ENCODE results near the gene GRIN2A. TPM values are rescaled to one million over a fixed set of nuclear protein-coding genes. Genes with fewer than 3 reads are reported as not detected.

Gene GRIN2A
- total RNA-seq, 1 experiment from 2014 or later: 4.8 TPM

DNA sequence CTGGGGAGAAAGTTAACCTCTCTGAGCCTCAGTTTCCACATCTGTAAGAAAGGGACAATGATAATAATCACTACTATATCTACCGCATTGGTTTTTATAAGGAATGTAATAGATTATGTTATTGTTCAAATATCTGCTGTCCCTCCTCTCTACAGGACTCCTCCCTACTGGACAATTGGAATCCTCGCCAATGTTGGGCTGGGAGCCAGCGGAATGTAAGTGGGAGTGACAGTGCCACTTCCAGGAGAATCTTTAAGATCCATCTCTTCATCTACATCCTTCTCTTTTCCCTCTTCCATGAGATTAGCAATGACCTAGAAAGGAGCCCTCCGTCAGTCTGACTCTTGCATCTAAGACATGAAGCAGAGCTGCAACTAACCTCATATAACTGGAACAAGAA, 95.1 kb downstream of the GRIN2A start:
- DNase-seq (ENCODE audit: low read depth): no peak

- no peak for DNase-seq (ENCODE audit: low read depth)
Measured at GRCh38 chr16:10086620-10087019, 95.6 kb downstream of the GRIN2A start.

- no peak for DNase-seq (ENCODE audit: low read depth)
Measured at GRCh38 chr16:10085078-10085798, 97.0 kb downstream of the GRIN2A start.

DNA sequence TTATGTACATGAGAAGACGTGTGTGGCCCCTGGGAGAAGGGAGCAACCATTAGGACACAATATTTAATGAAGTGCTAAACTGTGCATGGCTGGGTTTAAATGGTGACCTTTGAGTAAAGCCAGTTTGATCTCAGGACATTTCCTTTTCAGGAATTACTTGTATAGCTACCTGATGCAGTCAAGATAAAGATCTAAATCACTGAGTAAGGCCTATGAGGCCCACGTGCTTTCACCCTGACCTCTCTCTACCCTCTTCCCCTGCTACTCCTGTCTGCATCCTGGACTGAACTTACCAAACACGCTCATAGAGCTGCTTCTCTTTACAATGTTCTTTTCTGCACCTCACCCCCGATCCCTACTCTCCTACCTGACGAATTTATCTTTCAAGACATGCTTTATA, 98.9 kb downstream of the GRIN2A start:
- DNase-seq (ENCODE audit: low read depth): no peak

DNA sequence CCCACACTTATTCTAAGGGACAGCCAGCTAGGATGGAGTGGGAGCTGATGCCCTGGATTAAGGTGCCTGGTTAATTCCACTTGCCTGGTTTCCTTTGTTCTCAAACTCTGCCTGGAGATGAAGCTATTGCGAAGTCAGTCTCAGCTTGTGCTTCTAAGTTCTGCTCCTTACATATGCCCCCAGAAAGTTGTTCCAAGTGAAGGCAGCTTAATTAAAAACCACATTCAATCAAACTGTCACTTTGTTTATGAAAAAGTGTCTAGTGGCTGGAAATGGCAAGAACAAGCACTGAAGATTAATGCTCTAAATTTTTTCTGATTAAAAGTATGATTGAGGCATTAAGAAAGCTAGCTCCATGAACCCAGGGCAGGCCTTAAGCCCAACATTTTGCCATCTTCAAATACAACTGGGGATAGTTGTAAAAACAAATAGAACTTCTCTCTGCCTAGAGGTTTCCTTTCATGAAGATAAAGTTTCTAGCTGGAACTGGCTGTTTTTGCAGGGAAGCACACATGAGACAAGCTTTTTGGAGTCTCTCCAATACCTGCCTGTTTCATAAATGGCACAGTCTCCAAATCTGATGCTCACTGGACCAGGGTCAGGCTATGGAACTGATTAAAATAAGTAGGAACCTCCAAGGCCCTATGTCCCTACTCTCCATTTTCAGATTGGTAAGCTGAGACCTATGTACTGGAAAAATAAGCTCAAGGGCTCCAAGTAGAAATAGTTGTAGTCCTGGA, 100.9 kb downstream of the GRIN2A start:
- DNase-seq (ENCODE audit: low read depth): no peak

- peak; percentile 86 for DNase-seq (ENCODE audit: low read depth)
Measured at GRCh38 chr16:10080051-10080772, 102.0 kb downstream of the GRIN2A start.

DNA sequence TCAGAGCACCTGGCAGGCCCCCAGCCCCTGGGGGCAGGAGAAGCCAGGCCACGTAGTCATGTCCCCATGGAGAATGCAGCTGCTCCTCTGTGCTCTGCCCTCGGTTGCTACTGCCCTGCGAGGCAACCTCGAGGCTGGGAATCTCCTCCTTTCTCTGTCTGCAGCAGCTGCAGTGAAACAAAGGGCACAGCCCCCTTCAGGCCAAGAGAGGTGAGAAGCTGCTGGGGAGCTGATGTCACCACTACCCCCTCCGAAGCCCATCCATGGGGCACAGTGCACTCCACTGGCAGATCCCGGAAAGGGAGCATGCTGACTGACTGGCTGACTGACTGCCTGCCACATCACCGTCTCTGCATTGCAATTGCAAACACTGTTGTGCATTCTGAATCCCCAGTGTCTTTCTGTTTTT, 103.7 kb downstream of the GRIN2A start:
- peak; percentile 85 for DNase-seq (ENCODE audit: low read depth)

DNA sequence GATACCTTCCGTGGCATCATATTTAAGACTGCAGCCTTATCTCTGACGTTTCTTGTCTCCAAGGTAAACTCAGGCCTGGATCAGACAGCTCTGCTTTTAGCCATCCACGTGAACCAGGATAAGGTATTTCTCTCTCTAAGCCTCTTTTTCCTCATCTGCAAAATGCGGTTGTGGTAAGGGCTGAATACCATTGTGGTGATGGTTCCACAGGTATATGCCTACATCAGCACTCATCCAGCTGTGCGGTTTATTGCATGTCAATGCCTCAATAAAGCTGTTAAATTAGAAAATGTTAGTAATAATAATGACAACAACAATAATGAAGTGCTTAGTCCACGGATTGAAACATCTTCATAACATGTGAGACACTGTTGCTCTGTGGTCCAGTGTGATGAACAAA, 104.4 kb downstream of the GRIN2A start:
- no peak for DNase-seq (ENCODE audit: low read depth)

DNA sequence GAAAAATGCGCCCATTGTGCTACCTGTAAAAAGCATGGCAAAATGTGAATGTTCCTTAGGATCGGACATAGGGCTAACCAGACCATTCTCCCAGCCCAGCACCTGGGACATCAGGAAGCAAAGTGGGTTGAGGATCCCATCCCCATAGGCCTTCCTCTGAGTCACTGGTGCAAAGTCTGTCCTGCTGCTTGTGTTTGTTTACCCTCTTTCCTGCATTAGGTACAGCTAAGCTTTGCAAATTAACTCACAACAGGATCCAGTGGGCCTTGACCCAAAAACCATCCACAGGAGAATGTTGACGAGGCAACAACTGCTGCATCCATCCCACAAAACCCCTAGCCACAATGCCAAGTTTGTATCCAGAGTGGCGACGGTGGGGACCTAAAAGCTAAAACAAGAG, 106.2 kb downstream of the GRIN2A start:
- no peak for DNase-seq (ENCODE audit: low read depth)

- no peak for DNase-seq (ENCODE audit: low read depth)
Measured at GRCh38 chr16:10070591-10070990, 111.6 kb downstream of the GRIN2A start.

- DNase-seq (ENCODE audit: low read depth): no peak
Measured at GRCh38 chr16:10069374-10069773, 112.9 kb downstream of the GRIN2A start.

DNA sequence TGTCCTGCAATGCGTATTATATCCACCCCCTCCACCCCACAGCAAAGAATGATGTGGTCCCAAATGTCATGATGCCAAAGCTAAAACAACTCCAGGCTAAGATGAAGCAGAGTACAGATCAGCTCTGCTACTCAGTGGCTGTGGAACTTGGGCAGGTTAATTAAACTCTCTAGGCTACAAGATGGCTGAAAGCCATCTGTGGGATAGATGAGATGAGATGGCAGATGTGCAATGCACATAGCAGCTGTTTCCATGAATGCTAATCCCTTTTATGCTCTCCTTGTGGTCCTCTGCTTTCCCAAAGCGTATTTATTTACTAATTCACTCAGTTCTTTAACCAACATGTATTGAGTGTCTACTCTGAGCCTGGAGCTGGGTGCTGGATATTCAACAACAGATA, 114.4 kb downstream of the GRIN2A start:
- no peak for DNase-seq (ENCODE audit: low read depth)

- no peak for DNase-seq (ENCODE audit: low read depth)
Measured at GRCh38 chr16:10067406-10067805, 114.8 kb downstream of the GRIN2A start.

DNA sequence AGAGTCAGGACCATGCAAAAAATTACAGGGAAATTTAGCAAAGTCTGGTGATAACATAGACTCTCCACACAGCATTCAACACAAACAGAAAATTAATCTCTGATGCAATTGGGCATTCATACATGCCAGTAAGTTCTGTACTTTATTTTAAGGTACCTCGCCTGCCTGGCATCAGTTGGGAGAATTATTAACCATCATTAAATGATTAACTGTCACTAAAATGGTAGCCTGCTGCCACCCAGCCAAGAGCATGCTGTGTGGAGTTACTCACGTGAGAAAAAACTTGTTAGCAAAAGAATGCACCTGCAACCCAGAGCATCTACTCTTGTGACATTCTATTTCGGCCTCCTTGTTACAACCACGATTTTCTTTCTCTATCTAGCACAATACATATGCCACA, 117.2 kb downstream of the GRIN2A start:
- DNase-seq (ENCODE audit: low read depth): no peak

- no peak for DNase-seq (ENCODE audit: low read depth)
Measured at GRCh38 chr16:10048850-10049249, 133.4 kb downstream of the GRIN2A start.

- DNase-seq (ENCODE audit: low read depth): no peak
Measured at GRCh38 chr16:10045947-10046346, 136.3 kb downstream of the GRIN2A start.

- DNase-seq (ENCODE audit: low read depth): no peak
Measured at GRCh38 chr16:10045291-10045775, 136.9 kb downstream of the GRIN2A start.

DNA sequence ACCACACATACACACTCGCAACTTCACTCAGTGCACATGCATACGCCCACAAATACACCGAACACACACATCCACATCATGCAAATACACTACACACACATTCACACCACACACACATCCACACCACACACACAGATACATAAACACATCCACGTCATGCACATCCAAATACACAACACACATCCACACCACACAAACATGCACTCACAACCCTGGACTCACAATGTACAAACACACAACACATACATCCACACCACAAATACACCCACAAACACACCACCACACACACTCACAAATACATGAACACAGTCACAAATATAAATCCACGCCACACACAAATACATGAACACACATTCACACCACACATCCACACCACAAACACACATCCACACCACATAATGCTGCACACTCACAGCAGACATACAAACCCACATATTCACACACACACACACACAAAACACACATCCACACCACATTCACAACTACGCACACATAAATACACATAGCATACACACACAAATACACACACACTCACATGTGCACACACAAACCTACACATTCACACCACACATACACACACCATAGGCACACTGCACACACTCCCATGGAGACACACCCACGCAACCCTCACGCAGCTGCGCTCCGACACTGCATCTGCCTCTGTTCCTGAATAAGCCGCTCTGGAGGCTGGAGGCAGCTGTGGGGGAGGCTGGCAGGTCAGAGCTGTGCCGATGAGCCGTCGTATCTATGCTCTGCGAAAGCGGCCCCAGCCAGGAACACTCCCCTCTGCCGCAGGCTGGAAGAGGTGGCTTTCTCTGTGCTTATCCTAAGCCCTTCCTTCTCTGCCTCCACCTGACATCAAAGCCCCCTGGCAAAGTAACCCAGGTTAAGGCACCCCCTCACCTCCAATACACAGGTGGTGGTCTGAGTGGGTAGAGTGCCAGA, 141.8 kb downstream of the GRIN2A start:
- DNase-seq (ENCODE audit: low read depth): no peak

- peak; percentile 39 for DNase-seq (ENCODE audit: low read depth)
Measured at GRCh38 chr16:10039220-10040096, 142.8 kb downstream of the GRIN2A start.

DNA sequence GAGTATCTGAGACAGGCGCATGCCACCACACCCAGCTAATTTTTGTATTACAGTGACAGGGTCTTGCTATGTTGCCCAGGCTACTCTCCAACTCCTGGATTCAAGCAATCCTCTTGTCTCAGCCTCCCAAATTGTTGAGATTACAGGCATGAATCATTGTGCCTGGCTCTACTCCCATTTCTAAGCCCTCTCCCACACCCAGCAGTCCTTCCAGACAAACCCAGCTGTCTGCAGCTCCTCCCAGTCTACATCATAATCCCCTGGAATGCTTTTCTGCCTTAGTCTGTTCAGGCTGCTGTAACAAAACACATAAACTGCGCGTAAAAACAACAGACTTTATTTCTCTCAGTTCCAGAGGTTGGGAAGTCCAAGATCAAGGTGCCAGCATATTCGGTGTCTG, 144.5 kb downstream of the GRIN2A start:
- peak; percentile 60 for DNase-seq (ENCODE audit: low read depth)

Data from Daoy (cell line).